ENCODE results near the gene SPTAN1. TPM values are rescaled to one million over a fixed set of nuclear protein-coding genes. Genes with fewer than 3 reads are reported as not detected.

The SPTAN1 gene
- total and polyA plus RNA-seq, 4 donors: 94.4 to 504 (median 310) TPM

DNA sequence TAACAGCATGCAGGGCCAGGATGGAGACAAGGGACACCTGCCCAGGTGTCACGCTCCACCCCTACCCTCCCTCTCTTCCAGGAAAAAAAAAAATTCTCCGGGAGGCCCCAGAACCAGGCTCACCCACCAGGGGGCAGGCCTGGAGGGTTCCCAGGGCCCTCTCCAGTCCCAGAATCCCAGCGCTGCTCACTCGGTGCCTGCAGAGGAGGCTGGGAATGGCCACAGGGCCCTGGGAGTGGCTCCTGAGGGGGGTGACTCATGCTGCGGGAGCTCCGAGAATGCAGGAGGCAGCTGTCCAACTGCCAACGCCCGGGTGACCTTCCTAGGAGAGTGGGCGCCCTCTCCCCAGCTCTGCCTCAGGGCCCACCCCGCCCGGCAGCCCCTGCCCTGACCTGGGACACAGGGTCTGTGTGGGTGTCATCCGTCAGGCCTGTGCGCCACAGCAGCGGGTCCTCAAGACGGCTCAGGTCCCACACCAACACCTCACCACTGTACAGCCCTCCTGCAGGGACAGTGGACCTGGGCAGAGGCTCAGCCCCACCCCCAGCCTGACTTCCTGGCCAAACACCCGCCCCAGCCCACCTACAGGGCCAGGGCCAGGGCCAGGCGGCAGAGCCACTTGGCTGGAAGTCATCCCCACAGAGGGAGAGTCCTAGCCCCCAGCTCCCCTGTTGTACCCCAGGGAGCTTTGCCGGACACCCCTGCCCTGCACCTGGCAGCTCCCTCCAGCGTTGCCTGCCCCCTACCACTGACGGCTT is 83.1 kb downstream of the SPTAN1 start:
- peak; percentile 89 for ATAC-seq (ENCODE audit: low FRiP score)
- H3K4me1 ChIP-seq (ENCODE audit: control insufficient read depth in 1 of 2, insufficient read depth in 2 of 2, low read length in 2 of 2): no peaks in the 10 kb centered on the region
- H3K27ac ChIP-seq (ENCODE audit: low read depth in 1 of 2, low read length in 2 of 2): peak overlapping the region; percentile 79 to 85
- peak; percentile 95 to 96 for DNase-seq
- no peaks in the 10 kb centered on the region for H3K27me3 ChIP-seq (ENCODE audit: control insufficient read depth in 1 of 2, insufficient read depth in 2 of 2, low read length in 1 of 2)
- intact Hi-C loops (cut with DNase I): loop anchor here (5.0 kb wide), 1 partner anchor 52 kb away; the partner anchor contains the start of gene SET (in 2 of the 2)
- H3K4me3 ChIP-seq (ENCODE audit: low read length in 2 of 2): no peak overlapping the region
- H3K36me3 ChIP-seq (ENCODE audit: control insufficient read depth in 1 of 2, insufficient read depth in 2 of 2, low read length in 1 of 2): peaks cover 0 to 12% of the 10 kb centered on the region in 2 donors
- WGBS, 2 donors: 13 to 20% methylated on average over 16 to 20 of the region's 20 CpGs
- no peaks in the 10 kb centered on the region for H3K9me3 ChIP-seq (ENCODE audit: control insufficient read depth, low read length)

GRCh38 chr9:128636024-128636390 is 83.6 kb downstream of the SPTAN1 start:
- Histone ChIP-seq H3K27me3 (ENCODE audit: control insufficient read depth in 1 of 2, insufficient read depth in 2 of 2, low read length in 1 of 2) (no peaks in the 10 kb centered on the region), H3K4me3 (ENCODE audit: low read length in 2 of 2) (no peak overlapping the region), H3K4me1 (ENCODE audit: control insufficient read depth in 1 of 2, insufficient read depth in 2 of 2, low read length in 2 of 2) (no peaks in the 10 kb centered on the region), H3K9me3 (ENCODE audit: control insufficient read depth, low read length) (no peaks in the 10 kb centered on the region), H3K27ac (ENCODE audit: low read depth in 1 of 2, low read length in 2 of 2) (peak overlapping the region; percentile 79 to 85), H3K36me3 (ENCODE audit: control insufficient read depth in 1 of 2, insufficient read depth in 2 of 2, low read length in 1 of 2) (peaks cover 0 to 13% of the 10 kb centered on the region in 2 donors)
- ATAC-seq (ENCODE audit: low FRiP score) (peak; percentile 27), DNase-seq (no peak)
- intact Hi-C loops (cut with DNase I): loop anchor here (5.0 kb wide), 1 partner anchor 51 kb away; the partner anchor contains the start of gene SET (in 2 of the 2)
- 68 to 71% methylated on average over 16 of the region's 16 CpGs for WGBS, 2 donors

DNA sequence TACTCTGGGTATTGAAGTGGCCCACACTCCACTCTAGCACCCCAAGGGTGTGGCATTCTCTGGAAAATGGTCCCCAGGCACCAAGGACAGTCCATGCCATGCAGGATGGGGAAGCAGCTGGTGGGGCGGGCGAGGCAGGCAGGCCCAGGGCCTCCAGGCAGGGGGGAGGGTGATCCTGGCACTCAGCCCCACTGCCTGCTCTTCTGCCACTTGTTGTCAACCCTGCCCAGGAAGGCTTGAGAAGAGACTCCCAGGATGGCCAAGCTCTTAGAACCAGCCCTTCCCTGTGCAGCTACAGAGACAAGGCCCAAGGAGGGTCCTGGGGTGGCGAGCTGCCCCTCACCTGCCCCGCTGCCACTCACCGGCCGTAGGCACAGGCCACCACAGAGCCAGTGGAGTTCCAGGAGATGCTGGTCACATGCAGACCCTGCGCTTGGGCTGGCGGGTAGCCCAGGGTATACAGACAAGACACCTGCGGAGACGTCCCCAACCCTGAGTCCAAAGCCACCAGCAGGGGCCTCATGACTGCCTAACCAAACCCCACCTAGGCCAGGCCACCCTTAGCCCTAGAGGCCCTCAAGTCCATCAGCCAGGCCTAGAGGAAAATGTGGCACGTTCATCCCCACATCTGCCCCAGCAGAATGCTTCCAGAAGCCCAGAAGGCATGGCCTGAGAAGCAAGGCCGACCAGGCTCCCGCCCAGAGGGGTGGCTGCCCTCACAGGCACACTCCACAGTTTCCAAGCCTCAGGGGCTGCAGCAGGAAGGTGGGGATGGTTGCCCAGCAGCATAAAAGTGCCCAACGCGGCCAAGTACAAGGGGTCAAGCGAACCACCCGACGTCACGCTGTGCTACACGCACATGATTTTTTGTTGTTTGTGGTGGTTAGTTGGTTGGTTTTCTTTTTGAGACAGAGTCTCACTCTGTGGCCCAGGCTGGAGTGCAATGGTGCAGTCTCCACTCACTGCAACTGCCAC is 84.5 kb downstream of the SPTAN1 start:
- no peaks in the 10 kb centered on the region for H3K4me1 ChIP-seq (ENCODE audit: control insufficient read depth in 1 of 2, insufficient read depth in 2 of 2, low read length in 2 of 2)
- no peak overlapping the region for H3K4me3 ChIP-seq (ENCODE audit: low read length in 2 of 2)
- peak overlapping the region in 1 of 2 donors; percentile 85 for H3K27ac ChIP-seq (ENCODE audit: low read depth in 1 of 2, low read length in 2 of 2)
- no peak for ATAC-seq (ENCODE audit: low FRiP score)
- no peak for DNase-seq
- no peaks in the 10 kb centered on the region for H3K27me3 ChIP-seq (ENCODE audit: control insufficient read depth in 1 of 2, insufficient read depth in 2 of 2, low read length in 1 of 2)
- WGBS, 2 donors: 83 to 85% methylated on average over 20 of the region's 20 CpGs
- intact Hi-C loops (cut with DNase I): loop anchor here (5.0 kb wide), 1 partner anchor 50 kb away; the partner anchor contains the start of gene SET (in 2 of the 2)
- H3K9me3 ChIP-seq (ENCODE audit: control insufficient read depth, low read length): no peaks in the 10 kb centered on the region
- H3K36me3 ChIP-seq (ENCODE audit: control insufficient read depth in 1 of 2, insufficient read depth in 2 of 2, low read length in 1 of 2): peaks cover 0 to 13% of the 10 kb centered on the region in 2 donors

GRCh38 chr9:128637656-128638055 is 85.3 kb downstream of the SPTAN1 start:
- intact Hi-C loops (cut with DNase I): loop anchor here (5.0 kb wide), 1 partner anchor 50 kb away; the partner anchor contains the start of gene SET (in 2 of the 2)
- Histone ChIP-seq H3K9me3 (ENCODE audit: control insufficient read depth, low read length) (no peaks in the 10 kb centered on the region), H3K27me3 (ENCODE audit: control insufficient read depth in 1 of 2, insufficient read depth in 2 of 2, low read length in 1 of 2) (no peaks in the 10 kb centered on the region), H3K36me3 (ENCODE audit: control insufficient read depth in 1 of 2, insufficient read depth in 2 of 2, low read length in 1 of 2) (peaks cover 0 to 7% of the 10 kb centered on the region in 2 donors), H3K4me1 (ENCODE audit: control insufficient read depth in 1 of 2, insufficient read depth in 2 of 2, low read length in 2 of 2) (no peaks in the 10 kb centered on the region), H3K27ac (ENCODE audit: low read depth in 1 of 2, low read length in 2 of 2) (peak overlapping the region in 1 of 2 donors; percentile 37), H3K4me3 (ENCODE audit: low read length in 2 of 2) (no peak overlapping the region)
- DNase-seq: peak in 1 of 2 donors; percentile 69
- no peak for ATAC-seq (ENCODE audit: low FRiP score)
- 21 to 31% methylated on average over 10 of the region's 10 CpGs for WGBS, 2 donors

- 94 to 96% methylated on average over 4 of the region's 4 CpGs for WGBS, 2 donors
- intact Hi-C loops (cut with DNase I): loop anchor here (5.0 kb wide), 1 partner anchor 49 kb away; the partner anchor contains the start of gene SET (in 2 of the 2)
- H3K4me3 ChIP-seq (ENCODE audit: low read length in 2 of 2): no peak overlapping the region
- H3K36me3 ChIP-seq (ENCODE audit: control insufficient read depth in 1 of 2, insufficient read depth in 2 of 2, low read length in 1 of 2): peaks cover 0 to 4% of the 10 kb centered on the region in 2 donors
- no peaks in the 10 kb centered on the region for H3K27me3 ChIP-seq (ENCODE audit: control insufficient read depth in 1 of 2, insufficient read depth in 2 of 2, low read length in 1 of 2)
- ATAC-seq (ENCODE audit: low FRiP score): no peak
- DNase-seq: no peak
- H3K9me3 ChIP-seq (ENCODE audit: control insufficient read depth, low read length): no peaks in the 10 kb centered on the region
- H3K27ac ChIP-seq (ENCODE audit: low read depth in 1 of 2, low read length in 2 of 2): no peak overlapping the region
- H3K4me1 ChIP-seq (ENCODE audit: control insufficient read depth in 1 of 2, insufficient read depth in 2 of 2, low read length in 2 of 2): no peaks in the 10 kb centered on the region
Measured at GRCh38 chr9:128638580-128638979, 86.2 kb downstream of the SPTAN1 start.

GRCh38 chr9:128640603-128641002 is 88.2 kb downstream of the SPTAN1 start:
- Histone ChIP-seq H3K36me3 (ENCODE audit: control insufficient read depth in 1 of 2, insufficient read depth in 2 of 2, low read length in 1 of 2) (peaks cover 0 to 4% of the 10 kb centered on the region in 2 donors), H3K27me3 (ENCODE audit: control insufficient read depth in 1 of 2, insufficient read depth in 2 of 2, low read length in 1 of 2) (no peaks in the 10 kb centered on the region), H3K27ac (ENCODE audit: low read depth in 1 of 2, low read length in 2 of 2) (no peak overlapping the region), H3K9me3 (ENCODE audit: control insufficient read depth, low read length) (no peaks in the 10 kb centered on the region), H3K4me1 (ENCODE audit: control insufficient read depth in 1 of 2, insufficient read depth in 2 of 2, low read length in 2 of 2) (no peaks in the 10 kb centered on the region), H3K4me3 (ENCODE audit: low read length in 2 of 2) (no peak overlapping the region)
- 90 to 93% methylated on average over 18 of the region's 18 CpGs for WGBS, 2 donors
- ATAC-seq (ENCODE audit: low FRiP score): no peak
- no peak for DNase-seq
- intact Hi-C loops (cut with DNase I): no loop called here

GRCh38 chr9:128642675-128643245 is 90.4 kb downstream of the SPTAN1 start:
- Histone ChIP-seq H3K27ac (ENCODE audit: low read depth in 1 of 2, low read length in 2 of 2) (no peak overlapping the region), H3K9me3 (ENCODE audit: control insufficient read depth, low read length) (no peaks in the 10 kb centered on the region), H3K36me3 (ENCODE audit: control insufficient read depth in 1 of 2, insufficient read depth in 2 of 2, low read length in 1 of 2) (peaks cover 0 to 4% of the 10 kb centered on the region in 2 donors), H3K27me3 (ENCODE audit: control insufficient read depth in 1 of 2, insufficient read depth in 2 of 2, low read length in 1 of 2) (no peaks in the 10 kb centered on the region), H3K4me1 (ENCODE audit: control insufficient read depth in 1 of 2, insufficient read depth in 2 of 2, low read length in 2 of 2) (no peaks in the 10 kb centered on the region), H3K4me3 (ENCODE audit: low read length in 2 of 2) (no peak overlapping the region)
- WGBS, 2 donors: 85 to 90% methylated on average over 12 of the region's 12 CpGs
- ATAC-seq (ENCODE audit: low FRiP score) (no peak), DNase-seq (no peak)
- intact Hi-C loops (cut with DNase I): no loop called here

Measured in aorta (tissue), 5 donors.